Activated B cell treated with CpG ODN at 0.5 μM for 24 hours (primary cell): ENCODE data around the gene CD247. TPM values are rescaled to one million over a fixed set of nuclear protein-coding genes. Genes with fewer than 3 reads are reported as not detected.

Experiments used
- ATAC-seq: fragments of 200-7000 bp; cut with Tn5 transposase; one replicate; pipeline ENCODE4 v1.10.0; 2021; ENCODE audit warnings: low read depth, mild to moderate bottlenecking, moderate library complexity
- CTCF ChIA-PET: fragments of 350-600 bp; sonication (Branson Sonifier 250); formaldehyde crosslinking; loops from one replicate; lab custom pipeline; 2021; ENCODE audit warnings: antibody characterized with exemption; lab: Charles Lee
- POLR2A ChIA-PET: fragments of 350-600 bp; sonication (Branson Sonifier 250); formaldehyde crosslinking; loops from one replicate; lab custom pipeline; 2021; ENCODE audit warnings: antibody characterized with exemption; lab: Charles Lee
- DNase-seq: peaks from one replicate; pipeline ENCODE4 v3.0.0; 2022
- H3K27ac Mint-ChIP-seq: one replicate; pipeline ENCODE4 v1.8.0; 2020; ENCODE audit warnings: mixed read lengths
- H3K27me3 Mint-ChIP-seq: one replicate; pipeline ENCODE4 v1.8.0; 2021; ENCODE audit warnings: mixed read lengths
- H3K36me3 Mint-ChIP-seq: one replicate; pipeline ENCODE4 v1.8.0; 2021; ENCODE audit warnings: low read depth, mixed read lengths
- H3K4me1 Mint-ChIP-seq: one replicate; pipeline ENCODE4 v1.8.0; 2021; ENCODE audit warnings: mixed read lengths
- H3K4me3 Mint-ChIP-seq: one replicate; pipeline ENCODE4 v1.8.0; 2020; ENCODE audit warnings: mild to moderate bottlenecking, mixed read lengths
- H3K9me3 Mint-ChIP-seq: one replicate; pipeline ENCODE4 v1.8.0; 2020; ENCODE audit warnings: mixed read lengths
- intact Hi-C: fragments of 100-400 bp; cut with micrococcal nuclease; formaldehyde crosslinking; loops from one replicate; pipeline ENCODE4 v1.15.1; 2024
- total RNA-seq: library from RNA; stranded (reverse); gene quantifications from 2 replicates; pipeline ENCODE4 v1.2.3, GENCODE V29; 2022
- TF ChIP-seq, protein P1 (sequence below): fragments of 200-600 bp; IDR thresholded peaks from one replicate; pipeline ENCODE4 v1.8.0; 2022; ENCODE audit warnings: antibody characterized with exemption, mild to moderate bottlenecking

CD247 gene
- total RNA-seq, 1 donor from 2014 or later = 1.0 TPM

DNA sequence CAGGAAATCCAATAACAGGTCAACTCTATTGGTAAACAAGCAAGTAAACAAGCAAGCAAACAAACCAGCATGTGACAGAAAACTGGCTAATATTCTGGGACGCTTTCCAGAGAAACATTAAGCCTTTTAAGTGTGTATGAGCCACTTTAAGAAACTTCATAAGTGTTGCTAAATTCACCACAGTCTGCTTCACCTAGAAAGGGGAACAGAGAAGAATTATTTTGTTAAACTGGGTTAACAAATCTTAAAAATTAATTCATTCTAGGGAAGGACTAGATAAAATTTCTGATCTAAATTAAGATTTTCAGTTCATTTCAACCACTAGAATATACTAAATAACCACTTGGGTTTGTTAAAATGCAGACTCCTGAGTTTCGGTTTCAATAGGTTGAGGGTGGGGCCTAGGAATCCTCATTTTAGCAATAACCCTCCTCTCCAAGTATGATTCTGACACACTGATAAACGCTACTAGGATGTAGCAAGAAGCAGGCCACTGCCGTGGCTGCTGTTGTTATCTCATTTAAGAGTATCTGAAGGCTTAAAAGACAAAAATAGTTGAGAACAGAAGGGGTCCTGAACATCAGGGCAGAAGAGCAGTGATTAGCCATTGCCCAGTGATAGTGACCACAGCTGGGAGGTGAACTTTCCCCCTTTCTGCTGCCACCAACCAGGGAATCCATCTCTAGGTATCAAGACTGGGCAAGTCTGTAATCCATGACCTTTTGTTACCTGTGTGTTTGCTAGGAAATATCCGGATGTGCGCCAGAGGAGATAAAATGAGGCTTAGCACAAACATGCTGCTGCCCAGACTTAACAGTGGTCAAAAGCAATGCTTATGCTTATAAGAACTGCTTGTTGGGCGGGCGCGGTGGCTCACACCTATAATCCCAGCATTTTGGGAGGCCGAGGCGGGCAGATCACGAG lies 24.0 kb upstream of the CD247 start:
- no peak overlapping the region for H3K4me3 Mint-ChIP-seq
- H3K4me1 Mint-ChIP-seq = peaks cover 19% of the 10 kb centered on the region
- POLR2A ChIA-PET = interaction anchor here (0.7 kb wide), 1 partner anchor 159 kb away, joined by 3 read pairs; no protein-coding TSS in a partner anchor
- no peak for DNase-seq
- no peak overlapping the region for H3K27ac Mint-ChIP-seq
- no peaks in the 10 kb centered on the region for H3K9me3 Mint-ChIP-seq
- peaks cover 12% of the 10 kb centered on the region for H3K36me3 Mint-ChIP-seq
- CTCF ChIA-PET = interaction anchor here (1.2 to 2.2 kb wide), 4 partner anchors 10 to 92 kb away, joined by 3 to 8 read pairs (median 4); partner anchors contain the start of gene CREG1
- TF ChIP-seq, protein P1, sequence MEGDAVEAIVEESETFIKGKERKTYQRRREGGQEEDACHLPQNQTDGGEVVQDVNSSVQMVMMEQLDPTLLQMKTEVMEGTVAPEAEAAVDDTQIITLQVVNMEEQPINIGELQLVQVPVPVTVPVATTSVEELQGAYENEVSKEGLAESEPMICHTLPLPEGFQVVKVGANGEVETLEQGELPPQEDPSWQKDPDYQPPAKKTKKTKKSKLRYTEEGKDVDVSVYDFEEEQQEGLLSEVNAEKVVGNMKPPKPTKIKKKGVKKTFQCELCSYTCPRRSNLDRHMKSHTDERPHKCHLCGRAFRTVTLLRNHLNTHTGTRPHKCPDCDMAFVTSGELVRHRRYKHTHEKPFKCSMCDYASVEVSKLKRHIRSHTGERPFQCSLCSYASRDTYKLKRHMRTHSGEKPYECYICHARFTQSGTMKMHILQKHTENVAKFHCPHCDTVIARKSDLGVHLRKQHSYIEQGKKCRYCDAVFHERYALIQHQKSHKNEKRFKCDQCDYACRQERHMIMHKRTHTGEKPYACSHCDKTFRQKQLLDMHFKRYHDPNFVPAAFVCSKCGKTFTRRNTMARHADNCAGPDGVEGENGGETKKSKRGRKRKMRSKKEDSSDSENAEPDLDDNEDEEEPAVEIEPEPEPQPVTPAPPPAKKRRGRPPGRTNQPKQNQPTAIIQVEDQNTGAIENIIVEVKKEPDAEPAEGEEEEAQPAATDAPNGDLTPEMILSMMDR = no peak
- H3K27me3 Mint-ChIP-seq = no peaks in the 10 kb centered on the region
- intact Hi-C loops = no loop called here
- ATAC-seq = no peak

DNA sequence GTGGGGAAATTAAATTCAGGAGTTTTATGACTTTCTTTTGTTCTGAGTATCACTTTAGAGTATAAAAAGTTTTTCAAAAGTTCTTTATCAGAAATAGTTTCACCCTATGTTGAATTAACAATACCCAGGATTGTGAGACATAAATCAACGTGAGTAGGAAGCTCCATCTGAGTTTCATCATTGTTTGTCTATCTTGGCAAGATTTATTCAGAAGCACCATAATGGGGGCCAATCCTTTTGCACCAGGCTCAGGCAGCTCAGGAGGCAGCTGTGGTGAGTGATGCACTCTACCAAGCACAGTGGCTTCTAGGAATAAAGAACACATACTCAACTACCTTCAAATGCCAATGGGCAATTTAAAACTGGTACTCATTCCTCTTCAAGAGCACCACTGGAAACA lies 23.3 kb upstream of the CD247 start:
- H3K27ac Mint-ChIP-seq = no peak overlapping the region
- POLR2A ChIA-PET = no interaction called here
- H3K36me3 Mint-ChIP-seq = peaks cover 5% of the 10 kb centered on the region
- TF ChIP-seq, protein P1 = no peak
- H3K27me3 Mint-ChIP-seq = no peaks in the 10 kb centered on the region
- CTCF ChIA-PET = interaction anchor here (0.7 to 2.2 kb wide), 7 partner anchors 9 to 475 kb away, joined by 3 to 8 read pairs (median 4); partner anchors contain the start of gene CREG1
- no peak for DNase-seq
- intact Hi-C loops = no loop called here
- no peak overlapping the region for H3K4me3 Mint-ChIP-seq
- H3K9me3 Mint-ChIP-seq = no peaks in the 10 kb centered on the region
- no peak for ATAC-seq
- peaks cover 19% of the 10 kb centered on the region for H3K4me1 Mint-ChIP-seq

DNA sequence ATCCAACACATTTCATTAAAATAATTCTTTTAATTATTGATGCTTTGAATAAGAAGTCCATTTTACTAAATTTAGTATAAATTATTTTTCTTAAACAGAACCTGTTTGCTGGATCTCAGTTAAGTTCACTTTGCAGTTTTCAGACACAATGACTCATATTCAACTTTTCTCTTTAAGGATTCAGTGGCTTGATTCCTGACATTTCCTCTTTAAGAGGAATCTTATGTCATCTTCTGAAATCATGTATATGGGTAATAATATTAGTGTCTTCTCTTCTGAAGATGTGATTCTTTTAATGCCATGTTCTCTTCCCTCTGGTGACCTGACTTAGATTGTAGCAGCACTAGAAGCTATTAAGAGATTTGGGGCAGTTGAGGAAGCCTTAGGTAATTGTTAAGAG lies 22.7 kb upstream of the CD247 start:
- TF ChIP-seq, protein P1 = no peak
- Mint-ChIP-seq H3K4me1 (peaks cover 19% of the 10 kb centered on the region), H3K27me3 (no peaks in the 10 kb centered on the region), H3K9me3 (no peaks in the 10 kb centered on the region), H3K36me3 (peaks cover 5% of the 10 kb centered on the region), H3K27ac (no peak overlapping the region), H3K4me3 (no peak overlapping the region)
- intact Hi-C loops = no loop called here
- no peak for DNase-seq
- ChIA-PET POLR2A (no interaction called here), CTCF (interaction anchor here (0.7 to 2.2 kb wide), 9 partner anchors 8 to 474 kb away, joined by 3 to 8 read pairs (median 4); partner anchors contain the start of gene CREG1)
- no peak for ATAC-seq

DNA sequence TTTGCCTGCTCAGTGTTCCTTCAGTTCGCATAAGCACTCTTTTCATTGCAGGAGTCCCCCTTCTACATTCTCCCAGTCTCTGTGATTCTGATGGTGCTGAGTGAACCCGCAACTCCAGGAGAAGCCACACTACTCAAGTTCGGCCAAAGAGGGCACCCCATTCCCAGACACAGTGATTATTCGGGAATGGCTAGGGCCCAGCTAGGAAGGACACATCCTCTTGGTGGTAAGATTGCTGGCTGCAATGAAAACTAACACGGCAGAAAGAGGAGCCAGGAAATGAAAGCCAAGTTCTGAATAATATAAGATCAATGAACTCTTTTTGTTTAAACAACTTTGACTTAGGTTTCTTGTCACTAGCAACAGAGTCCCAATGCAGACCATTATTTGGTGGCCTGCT lies 20.3 kb upstream of the CD247 start:
- ChIA-PET CTCF (interaction anchor here (1.1 kb wide), 1 partner anchor 15 kb away, joined by 3 read pairs; the partner anchor contains the start of gene CREG1), POLR2A (no interaction called here)
- Mint-ChIP-seq H3K27ac (no peak overlapping the region), H3K36me3 (peaks cover 2% of the 10 kb centered on the region), H3K9me3 (no peaks in the 10 kb centered on the region), H3K27me3 (no peaks in the 10 kb centered on the region), H3K4me1 (peaks cover 19% of the 10 kb centered on the region), H3K4me3 (no peak overlapping the region)
- no peak for ATAC-seq
- TF ChIP-seq, protein P1 = no peak
- intact Hi-C loops = no loop called here
- DNase-seq = no peak

DNA sequence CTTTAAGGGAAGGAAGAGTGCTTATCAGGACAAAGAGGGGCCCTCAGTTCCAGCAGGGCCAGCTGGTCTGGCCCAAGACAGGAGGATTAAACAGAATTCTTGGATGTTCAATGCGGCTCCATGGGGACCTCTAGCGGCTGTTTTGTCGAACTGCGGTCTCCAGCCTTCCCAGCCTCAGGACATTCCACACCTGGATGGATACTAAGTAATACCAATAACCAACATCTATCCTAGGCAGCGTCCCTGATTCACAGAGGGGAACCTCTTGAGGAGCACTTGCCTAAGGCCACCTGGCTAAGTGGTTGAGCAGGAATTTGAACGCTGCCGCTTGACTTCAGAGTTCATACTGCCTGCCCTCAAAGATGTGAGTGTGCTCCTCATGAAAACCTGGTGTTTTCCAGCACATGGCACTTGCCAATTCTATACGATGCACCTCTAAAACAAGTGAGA lies 15.5 kb upstream of the CD247 start:
- intact Hi-C loops = loop anchor here (1.0 to 5.0 kb wide), 6 partner anchors 77 to 622 kb away; no protein-coding TSS in a partner anchor
- Mint-ChIP-seq H3K27ac (no peak overlapping the region), H3K4me3 (no peak overlapping the region), H3K36me3 (no peaks in the 10 kb centered on the region), H3K27me3 (no peaks in the 10 kb centered on the region), H3K4me1 (peaks cover 4% of the 10 kb centered on the region), H3K9me3 (no peaks in the 10 kb centered on the region)
- ChIA-PET CTCF (interaction anchor here (0.7 to 5.7 kb wide), 37 partner anchors 13 to 625 kb away, joined by 3 to 54 read pairs (median 6); partner anchors contain the start of genes CREG1 and POU2F1), POLR2A (no interaction called here)
- DNase-seq (peak; percentile 36), ATAC-seq (peak; percentile 78)
- TF ChIP-seq, protein P1 = no peak
